ENCODE measurements around the gene PLXNB3. TPM values are rescaled to one million over a fixed set of nuclear protein-coding genes. Genes with fewer than 3 reads are reported as not detected.

Gene PLXNB3
- total RNA-seq, 1 donor from 2014 or later: 5.8 TPM

DNA sequence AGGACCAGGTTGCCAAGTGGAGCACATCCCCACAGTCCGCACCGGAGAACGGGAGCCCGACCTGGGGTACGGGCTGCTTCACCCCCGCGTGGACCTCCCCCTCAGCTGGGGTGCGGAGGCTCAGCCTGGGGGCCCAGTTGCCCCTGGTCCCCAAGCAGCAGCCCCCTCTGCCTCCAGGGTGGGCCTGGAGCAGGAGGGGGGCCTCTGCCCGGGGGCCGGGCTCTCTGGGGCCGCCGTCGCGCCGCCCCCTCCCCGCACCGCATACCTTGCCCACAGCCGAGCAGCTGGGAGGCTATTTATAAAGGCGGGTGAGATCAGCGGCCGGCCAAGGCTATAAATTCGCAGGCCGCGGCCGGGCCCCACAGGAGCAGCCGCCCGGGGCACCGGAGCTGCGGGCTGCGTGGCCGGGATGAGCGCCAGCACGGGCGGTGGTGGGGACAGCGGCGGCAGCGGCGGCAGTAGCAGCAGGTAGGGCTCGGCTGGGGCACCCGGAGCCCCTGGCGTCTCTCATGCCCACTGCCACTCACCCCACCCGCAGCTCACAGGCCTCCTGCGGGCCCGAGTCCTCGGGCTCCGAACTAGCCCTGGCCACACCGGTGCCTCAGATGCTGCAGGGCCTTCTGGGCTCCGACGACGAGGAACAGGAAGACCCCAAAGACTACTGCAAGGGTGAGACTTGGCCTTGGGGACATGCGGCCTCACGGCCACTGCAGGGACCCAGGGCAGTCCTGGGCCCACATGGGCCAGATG, 16.8 kb downstream of the PLXNB3 start, which contains the start of gene SRPK3:
SRPK3 (plus strand) TSS at position 364 of the 750 bp plus-strand sequence; CDS start at position 410, 46 bp downstream.
- no peaks in the 10 kb centered on the region for H3K36me3 Mint-ChIP-seq (ENCODE audit: unreplicated experiment)
- H3K27me3 Mint-ChIP-seq (ENCODE audit: unreplicated experiment): no peaks in the 10 kb centered on the region
- no peaks in the 10 kb centered on the region for H3K4me1 Mint-ChIP-seq (ENCODE audit: low read depth, unreplicated experiment)
- no peak within 1 kb of the TSS for H3K4me3 Mint-ChIP-seq (ENCODE audit: unreplicated experiment)
- TF ChIP-seq CTCF (IDR thresholded peaks at IDR 0.05; ENCODE audit: partially characterized antibody, unreplicated experiment): no peak
- DNase-seq: no peak
- peak within 1 kb of the TSS; percentile 18 for H3K27ac Mint-ChIP-seq (ENCODE audit: unreplicated experiment)
- H3K9me3 Mint-ChIP-seq (ENCODE audit: unreplicated experiment): no peaks in the 10 kb centered on the region

GRCh38 chrX:153781428-153782047, 17.5 kb downstream of the PLXNB3 start:
- Mint-ChIP-seq H3K27ac (ENCODE audit: unreplicated experiment) (no peak overlapping the region), H3K4me1 (ENCODE audit: low read depth, unreplicated experiment) (no peaks in the 10 kb centered on the region), H3K36me3 (ENCODE audit: unreplicated experiment) (no peaks in the 10 kb centered on the region), H3K9me3 (ENCODE audit: unreplicated experiment) (peaks cover 1% of the 10 kb centered on the region), H3K4me3 (ENCODE audit: unreplicated experiment) (no peak overlapping the region), H3K27me3 (ENCODE audit: unreplicated experiment) (no peaks in the 10 kb centered on the region)
- no peak for TF ChIP-seq CTCF (IDR thresholded peaks at IDR 0.05; ENCODE audit: partially characterized antibody, unreplicated experiment)
- DNase-seq: no peak

DNA sequence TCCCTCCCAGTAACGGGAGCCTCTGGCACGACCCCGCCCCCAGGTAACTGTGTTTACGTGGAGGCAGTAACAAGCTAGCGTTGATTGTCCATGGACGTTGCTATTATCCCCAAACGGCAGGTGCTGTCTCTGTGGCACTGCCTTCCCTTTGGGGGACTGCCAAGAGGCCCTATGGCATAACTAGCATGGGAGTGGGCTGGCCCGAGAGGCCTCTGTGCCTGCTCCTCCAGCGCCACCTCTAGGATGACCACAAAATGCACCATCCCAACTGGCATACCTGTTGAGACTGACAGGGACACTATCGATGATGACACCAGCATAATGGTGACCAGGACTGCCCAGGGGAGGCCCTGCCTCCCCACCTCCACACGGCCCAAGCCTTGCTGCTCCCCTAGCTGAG, 18.3 kb downstream of the PLXNB3 start:
- Mint-ChIP-seq H3K4me3 (ENCODE audit: unreplicated experiment) (no peak overlapping the region), H3K9me3 (ENCODE audit: unreplicated experiment) (peaks cover 1% of the 10 kb centered on the region), H3K36me3 (ENCODE audit: unreplicated experiment) (no peaks in the 10 kb centered on the region), H3K27me3 (ENCODE audit: unreplicated experiment) (no peaks in the 10 kb centered on the region), H3K4me1 (ENCODE audit: low read depth, unreplicated experiment) (no peaks in the 10 kb centered on the region), H3K27ac (ENCODE audit: unreplicated experiment) (no peak overlapping the region)
- DNase-seq: no peak
- no peak for TF ChIP-seq CTCF (IDR thresholded peaks at IDR 0.05; ENCODE audit: partially characterized antibody, unreplicated experiment)

DNA sequence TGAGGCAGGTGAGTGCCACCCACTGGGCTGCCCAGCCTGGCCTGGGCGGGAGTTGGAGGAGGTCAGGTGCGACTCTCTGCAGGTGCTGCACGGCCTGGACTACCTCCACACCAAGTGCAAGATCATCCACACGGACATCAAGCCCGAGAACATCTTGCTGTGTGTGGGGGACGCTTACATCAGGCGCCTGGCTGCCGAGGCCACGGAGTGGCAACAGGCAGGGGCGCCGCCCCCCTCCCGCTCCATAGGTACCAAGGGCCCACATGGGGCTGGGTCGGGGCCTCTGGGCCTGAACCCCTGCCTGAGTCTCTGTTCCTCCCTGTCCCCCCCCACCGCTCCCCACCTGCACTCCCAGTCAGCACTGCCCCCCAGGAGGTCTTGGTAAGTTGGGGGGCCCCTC, 18.8 kb downstream of the PLXNB3 start:
- H3K36me3 Mint-ChIP-seq (ENCODE audit: unreplicated experiment): no peaks in the 10 kb centered on the region
- no peak overlapping the region for H3K27ac Mint-ChIP-seq (ENCODE audit: unreplicated experiment)
- H3K4me3 Mint-ChIP-seq (ENCODE audit: unreplicated experiment): no peak overlapping the region
- DNase-seq: no peak
- no peaks in the 10 kb centered on the region for H3K27me3 Mint-ChIP-seq (ENCODE audit: unreplicated experiment)
- no peak for TF ChIP-seq CTCF (IDR thresholded peaks at IDR 0.05; ENCODE audit: partially characterized antibody, unreplicated experiment)
- no peaks in the 10 kb centered on the region for H3K4me1 Mint-ChIP-seq (ENCODE audit: low read depth, unreplicated experiment)
- H3K9me3 Mint-ChIP-seq (ENCODE audit: unreplicated experiment): peaks cover 1% of the 10 kb centered on the region

Data from glutamatergic neuron (in vitro differentiated cells).